LNCaP clone FGC (cell line): ENCODE results near the gene ICAM3.
A peak's percentile ranks its signal among the peaks of the same experiment; 100 is the strongest.

Source experiments
- DNase-seq: peaks from one replicate; pipeline ENCODE4 v3.0.0-alpha.2; 2011; ENCODE audit warnings: low read depth
- H3K4me3 ChIP-seq: 2 replicates; pipeline ENCODE4 v1.5.1; 2011; ENCODE audit warnings: mild to moderate bottlenecking, low read depth, low read length, control low read depth
- TF ChIP-seq, protein P1 (sequence below): IDR thresholded peaks from 2 replicates; pipeline ENCODE4 v1.5.1; 2012; ENCODE audit warnings: mild to moderate bottlenecking; ENCODE audit not compliant: control insufficient read depth, insufficient read depth; ENCODE audit errors: extremely low read depth

The ICAM3 gene

DNA sequence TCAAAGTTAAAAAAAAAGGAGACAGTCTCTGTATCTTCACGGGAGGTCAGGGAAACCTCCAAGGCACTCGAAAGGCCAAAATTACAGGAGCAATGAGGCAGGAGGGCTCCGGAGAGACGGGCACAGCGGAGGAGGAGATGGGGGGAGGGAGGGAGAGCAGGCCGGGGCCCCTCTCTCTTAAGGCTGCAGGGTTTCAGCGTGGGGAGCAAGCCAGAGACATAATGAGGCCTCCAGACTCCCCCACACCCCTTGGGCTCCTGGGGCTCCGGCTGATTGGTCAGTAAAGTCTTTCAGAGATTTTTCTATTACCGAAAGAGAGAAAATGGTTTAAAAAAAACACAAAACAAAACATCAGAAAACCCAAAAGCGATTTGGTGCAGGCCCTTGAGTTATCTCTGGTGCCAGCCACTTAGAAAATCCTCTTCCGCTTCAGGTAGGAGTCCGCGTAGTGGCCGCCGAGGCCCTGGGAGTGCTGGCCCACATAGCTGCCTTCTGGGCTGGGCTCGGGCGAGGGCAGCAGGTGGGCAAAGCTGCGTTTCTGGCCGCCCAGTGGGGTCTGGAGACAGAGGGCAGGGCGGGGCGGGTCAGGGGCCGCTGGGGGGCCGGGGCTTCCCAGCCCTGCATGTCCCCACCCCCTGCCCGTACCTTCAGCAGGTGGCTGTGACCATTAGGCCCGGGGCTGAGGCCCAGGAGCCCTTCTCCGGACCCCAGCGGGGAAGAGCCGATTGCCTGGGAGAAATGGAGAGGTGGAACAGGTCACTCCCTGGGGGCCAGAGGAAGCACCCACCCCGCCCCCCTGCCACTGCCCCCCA is 22.2 kb downstream of the ICAM3 start:
- DNase-seq, result no peak
- TF ChIP-seq, protein P1, sequence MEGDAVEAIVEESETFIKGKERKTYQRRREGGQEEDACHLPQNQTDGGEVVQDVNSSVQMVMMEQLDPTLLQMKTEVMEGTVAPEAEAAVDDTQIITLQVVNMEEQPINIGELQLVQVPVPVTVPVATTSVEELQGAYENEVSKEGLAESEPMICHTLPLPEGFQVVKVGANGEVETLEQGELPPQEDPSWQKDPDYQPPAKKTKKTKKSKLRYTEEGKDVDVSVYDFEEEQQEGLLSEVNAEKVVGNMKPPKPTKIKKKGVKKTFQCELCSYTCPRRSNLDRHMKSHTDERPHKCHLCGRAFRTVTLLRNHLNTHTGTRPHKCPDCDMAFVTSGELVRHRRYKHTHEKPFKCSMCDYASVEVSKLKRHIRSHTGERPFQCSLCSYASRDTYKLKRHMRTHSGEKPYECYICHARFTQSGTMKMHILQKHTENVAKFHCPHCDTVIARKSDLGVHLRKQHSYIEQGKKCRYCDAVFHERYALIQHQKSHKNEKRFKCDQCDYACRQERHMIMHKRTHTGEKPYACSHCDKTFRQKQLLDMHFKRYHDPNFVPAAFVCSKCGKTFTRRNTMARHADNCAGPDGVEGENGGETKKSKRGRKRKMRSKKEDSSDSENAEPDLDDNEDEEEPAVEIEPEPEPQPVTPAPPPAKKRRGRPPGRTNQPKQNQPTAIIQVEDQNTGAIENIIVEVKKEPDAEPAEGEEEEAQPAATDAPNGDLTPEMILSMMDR, result no peak
- H3K4me3 ChIP-seq, result no peak overlapping the region

DNA sequence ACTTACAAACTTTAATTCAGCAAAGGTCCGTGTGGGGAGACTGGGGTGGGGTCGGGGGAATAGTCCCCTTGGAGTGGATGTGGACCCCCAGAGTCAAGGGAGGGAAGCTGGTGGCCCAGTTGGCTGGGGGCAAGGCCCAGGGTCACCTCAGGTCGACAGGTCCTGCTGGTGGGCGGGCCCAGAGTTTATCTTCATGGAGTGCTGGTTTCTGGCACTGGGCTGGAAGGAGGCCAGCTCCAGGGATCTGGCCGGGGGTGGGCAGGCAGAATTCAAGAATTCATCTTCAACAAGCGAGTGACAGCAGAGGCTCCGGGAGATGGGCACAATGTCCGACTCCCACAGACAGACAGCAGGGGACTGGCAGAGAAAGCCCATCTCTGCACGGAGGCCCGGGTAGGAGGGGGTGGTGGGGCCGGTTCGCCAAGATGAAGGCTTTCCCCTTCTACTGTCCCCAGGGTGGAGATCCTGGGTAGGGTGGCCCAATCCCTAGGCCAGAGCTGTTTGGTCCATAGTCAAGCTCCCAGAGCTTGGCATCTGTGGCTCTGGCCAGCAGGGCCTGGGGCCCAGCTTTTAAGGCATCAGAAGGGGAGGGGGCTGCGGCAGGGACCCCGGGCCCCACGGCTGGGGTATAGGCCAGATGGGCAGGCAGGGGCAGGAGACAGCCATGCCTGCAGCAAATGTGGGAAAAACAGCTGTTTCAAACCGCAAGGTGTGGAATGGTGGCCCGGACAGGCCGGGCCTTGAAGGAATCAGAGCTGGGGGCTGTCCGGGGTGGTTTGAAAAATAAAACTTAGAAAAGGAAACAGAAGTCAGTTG is 23.0 kb downstream of the ICAM3 start:
- H3K4me3 ChIP-seq, result peak overlapping the region; percentile 74
- DNase-seq, result no peak
- TF ChIP-seq, protein P1, result no peak

DNA sequence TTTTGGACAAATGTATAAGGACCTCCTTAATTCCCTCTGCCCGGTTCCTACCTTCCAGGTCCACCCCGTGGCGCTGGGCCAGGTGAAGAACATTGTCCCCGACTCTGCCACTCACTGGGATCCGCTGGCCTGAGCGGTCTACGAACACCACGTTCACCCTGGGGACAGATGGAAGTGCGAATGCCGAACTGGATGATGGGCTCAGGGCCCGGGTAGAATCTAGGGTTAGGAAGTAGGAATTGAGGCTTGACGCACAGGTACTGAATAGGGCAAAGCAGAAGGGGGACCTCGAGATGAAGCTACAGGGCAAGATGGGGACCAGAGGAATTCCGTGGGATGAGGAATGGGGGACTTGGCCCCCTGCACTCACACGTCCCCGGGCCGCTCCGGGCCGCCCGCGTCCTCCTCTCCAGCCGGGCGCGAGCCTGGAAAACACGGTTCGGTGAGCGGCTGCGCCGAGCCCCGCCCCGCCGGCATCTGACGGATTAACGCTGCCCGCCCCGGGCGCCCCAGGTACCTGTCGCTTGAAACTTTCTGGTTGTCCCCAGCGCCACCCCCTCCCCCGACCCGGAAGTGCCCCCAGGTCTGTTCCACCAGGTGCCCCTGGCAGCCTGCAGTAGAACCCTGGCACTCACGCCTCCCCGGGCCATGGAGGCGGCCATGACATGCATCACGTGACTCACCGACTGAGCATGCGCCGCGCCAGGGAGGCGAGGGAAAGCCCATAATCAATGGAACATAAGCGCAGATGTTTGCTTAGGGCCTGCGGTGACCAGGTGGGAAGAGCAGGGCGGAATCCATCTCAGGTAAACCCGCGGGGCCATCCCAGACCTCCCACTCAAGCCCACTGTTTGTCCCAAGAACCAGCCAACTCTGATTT is 23.8 kb downstream of the ICAM3 start, which contains the start of gene FDX2:
Gene FDX2 (minus strand): TSS at position 681 of the 880 bp plus-strand sequence. CDS start 19 bp downstream, at position 662.
- H3K4me3 ChIP-seq, result peak within 1 kb of the TSS; percentile 74
- peak; percentile 57 for DNase-seq
- TF ChIP-seq, protein P1, result no peak

DNA sequence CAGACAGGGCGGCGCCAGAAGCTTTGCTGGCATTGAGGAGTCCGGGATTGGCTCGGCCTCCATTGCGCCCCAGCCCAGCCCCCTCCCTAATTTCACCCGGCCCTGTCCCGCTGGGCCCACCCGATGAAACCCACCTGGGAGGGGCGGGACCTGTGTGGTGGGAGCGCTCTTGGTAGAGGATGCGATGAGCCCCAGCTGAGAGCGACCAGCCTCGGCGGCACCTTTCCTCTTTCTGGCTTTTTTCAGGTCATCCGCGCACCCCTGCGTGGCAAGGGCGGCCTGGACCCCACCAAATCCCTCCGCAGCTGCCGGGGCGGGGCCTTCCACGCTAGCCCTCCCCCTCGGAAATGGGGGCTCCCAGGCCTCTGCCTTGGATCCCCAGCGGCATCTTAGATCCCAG is 30.0 kb downstream of the ICAM3 start, which contains the start of gene ZGLP1:
Gene ZGLP1 (minus strand): TSS at position 393 of the 400 bp plus-strand sequence.
- H3K4me3 ChIP-seq, result no peak within 1 kb of the TSS
- DNase-seq, result no peak
- TF ChIP-seq, protein P1, result no peak

DNA sequence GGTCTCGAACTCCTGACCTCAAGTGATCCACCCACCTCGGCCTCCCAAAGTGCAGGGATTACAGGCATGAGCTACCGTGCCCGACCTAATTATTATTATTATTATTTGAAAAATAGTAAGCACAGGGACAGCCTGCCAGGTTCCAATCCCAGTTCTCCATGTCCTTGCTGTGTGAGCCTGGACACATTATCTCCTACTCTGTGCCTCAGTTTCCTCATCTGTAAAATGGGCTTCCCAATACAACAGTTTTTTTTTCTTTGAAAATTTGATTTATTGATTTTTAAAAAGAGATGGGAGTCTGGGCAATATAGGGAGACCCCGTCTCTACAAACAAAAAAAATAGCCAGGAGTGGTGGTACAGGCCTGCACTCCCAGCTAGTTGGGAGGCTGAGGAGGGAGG is 33.1 kb downstream of the ICAM3 start:
- TF ChIP-seq, protein P1, result no peak
- H3K4me3 ChIP-seq, result no peak overlapping the region
- no peak for DNase-seq

DNA sequence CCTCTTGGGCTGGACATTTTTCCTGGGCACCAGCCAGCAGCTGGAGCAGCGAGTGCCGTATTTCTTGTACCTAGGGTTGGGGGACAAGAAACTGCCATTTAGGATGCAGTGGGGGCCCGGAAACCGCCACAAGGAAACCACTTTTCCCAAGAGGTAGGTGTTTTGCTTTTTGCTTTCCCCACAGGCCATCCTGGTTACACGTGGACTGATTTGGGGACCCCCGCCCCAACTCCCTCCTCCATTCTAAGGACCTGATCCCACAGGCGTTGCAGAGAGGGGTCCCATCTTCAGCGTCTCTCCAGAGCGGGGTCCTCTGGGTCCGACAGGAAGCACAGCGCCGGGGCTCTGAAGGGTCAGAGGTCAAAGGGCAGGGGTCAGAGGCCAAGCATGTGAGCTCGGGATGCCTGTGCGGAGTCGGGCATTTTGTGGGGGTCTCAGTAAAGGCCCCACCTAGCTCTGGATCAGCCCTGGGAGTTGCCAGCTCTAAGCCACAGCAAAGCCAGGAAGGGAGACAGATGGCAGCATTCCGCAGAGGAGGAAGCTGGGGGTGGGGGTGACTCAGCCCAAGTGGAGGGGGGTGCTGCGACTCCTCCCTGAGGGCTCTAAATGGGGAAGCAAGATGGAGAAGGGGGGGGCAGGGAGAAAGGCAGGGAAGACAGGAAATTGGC is 34.2 kb downstream of the ICAM3 start:
- no peak overlapping the region for H3K4me3 ChIP-seq
- no peak for DNase-seq
- TF ChIP-seq, protein P1, result no peak
